Gastroesophageal sphincter (tissue), 3 donors: ENCODE results near the gene ZSCAN20.

Source experiments
- EP300 ChIP-seq: sonication (generic); formaldehyde crosslinking; IDR thresholded peaks from one replicate; pipeline ENCODE4 v1.6.1; 2017; ENCODE audit warnings: antibody characterized with exemption, mild to moderate bottlenecking
- TF ChIP-seq, protein P1 (sequence below), 4 experiments: fragments of 200-600 bp in 2 of 4; fragments of 450-650 bp in 2 of 4; sonication (generic) in 1 of 4; IDR thresholded peaks; one replicate each; pipeline ENCODE4 v1.5.1; 2017 to 2019; ENCODE audit warnings: antibody characterized with exemption in 4 of 4, mild to moderate bottlenecking in 2 of 4, moderate library complexity in 2 of 4

DNA sequence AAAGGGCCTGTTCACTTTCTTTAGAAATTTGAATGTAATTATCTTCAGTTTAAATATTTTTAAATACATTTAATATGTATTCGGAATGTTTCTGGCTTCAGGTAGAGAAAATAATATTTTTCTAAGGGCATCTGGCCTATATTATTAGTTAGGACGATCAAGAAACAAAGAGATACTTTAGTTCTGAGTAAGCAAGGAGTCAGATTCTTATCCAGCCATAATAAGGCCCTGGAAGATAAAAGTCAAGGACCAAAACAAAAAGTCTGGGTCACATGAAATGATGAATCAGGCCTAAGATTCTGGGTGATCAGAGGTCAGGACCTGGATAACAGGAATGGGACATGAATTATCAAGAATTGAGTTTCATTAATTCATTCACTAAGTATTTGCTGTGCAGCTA is 47.8 kb upstream of the ZSCAN20 start:
- TF ChIP-seq, protein P1, sequence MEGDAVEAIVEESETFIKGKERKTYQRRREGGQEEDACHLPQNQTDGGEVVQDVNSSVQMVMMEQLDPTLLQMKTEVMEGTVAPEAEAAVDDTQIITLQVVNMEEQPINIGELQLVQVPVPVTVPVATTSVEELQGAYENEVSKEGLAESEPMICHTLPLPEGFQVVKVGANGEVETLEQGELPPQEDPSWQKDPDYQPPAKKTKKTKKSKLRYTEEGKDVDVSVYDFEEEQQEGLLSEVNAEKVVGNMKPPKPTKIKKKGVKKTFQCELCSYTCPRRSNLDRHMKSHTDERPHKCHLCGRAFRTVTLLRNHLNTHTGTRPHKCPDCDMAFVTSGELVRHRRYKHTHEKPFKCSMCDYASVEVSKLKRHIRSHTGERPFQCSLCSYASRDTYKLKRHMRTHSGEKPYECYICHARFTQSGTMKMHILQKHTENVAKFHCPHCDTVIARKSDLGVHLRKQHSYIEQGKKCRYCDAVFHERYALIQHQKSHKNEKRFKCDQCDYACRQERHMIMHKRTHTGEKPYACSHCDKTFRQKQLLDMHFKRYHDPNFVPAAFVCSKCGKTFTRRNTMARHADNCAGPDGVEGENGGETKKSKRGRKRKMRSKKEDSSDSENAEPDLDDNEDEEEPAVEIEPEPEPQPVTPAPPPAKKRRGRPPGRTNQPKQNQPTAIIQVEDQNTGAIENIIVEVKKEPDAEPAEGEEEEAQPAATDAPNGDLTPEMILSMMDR (IDR thresholded peaks at IDR 0.05): no peak
- TF ChIP-seq EP300: no peak
